Left renal pelvis (tissue), 4 donors: Measurements from ENCODE around the gene SLC5A1. TPM values are rescaled to one million over a fixed set of nuclear protein-coding genes. Genes with fewer than 3 reads are reported as not detected.

Experiments used
- DNase-seq, 4 donors: peaks; one replicate each; pipeline ENCODE4 v3.0.0-alpha.2; 2013; ENCODE audit warnings: low read depth in 4 of 4, low spot score in 3 of 4
- polyA plus RNA-seq, 4 donors: library from polyadenylated mRNA; unstranded; fragments of 120-200 nt; gene quantifications; one replicate each; pipeline ENCODE4 v1.2.1, GENCODE V29; 2013; ENCODE audit not compliant: insufficient read length in 4 of 4

The SLC5A1 gene
- polyA plus RNA-seq, 4 donors = 0.25 to 0.52 (median 0.36) TPM

- DNase-seq = no peak
Measured at GRCh38 chr22:32050678-32051515, 7.8 kb downstream of the SLC5A1 start.

GRCh38 chr22:32052244-32052643 is 9.2 kb downstream of the SLC5A1 start:
- DNase-seq = no peak

GRCh38 chr22:32052936-32053791 is 10.1 kb downstream of the SLC5A1 start:
- no peak for DNase-seq

GRCh38 chr22:32055069-32055468 is 12.0 kb downstream of the SLC5A1 start:
- no peak for DNase-seq

- DNase-seq = no peak
Measured at GRCh38 chr22:32058656-32059260, 15.7 kb downstream of the SLC5A1 start.

GRCh38 chr22:32059426-32059825 is 16.4 kb downstream of the SLC5A1 start:
- DNase-seq = no peak

DNA sequence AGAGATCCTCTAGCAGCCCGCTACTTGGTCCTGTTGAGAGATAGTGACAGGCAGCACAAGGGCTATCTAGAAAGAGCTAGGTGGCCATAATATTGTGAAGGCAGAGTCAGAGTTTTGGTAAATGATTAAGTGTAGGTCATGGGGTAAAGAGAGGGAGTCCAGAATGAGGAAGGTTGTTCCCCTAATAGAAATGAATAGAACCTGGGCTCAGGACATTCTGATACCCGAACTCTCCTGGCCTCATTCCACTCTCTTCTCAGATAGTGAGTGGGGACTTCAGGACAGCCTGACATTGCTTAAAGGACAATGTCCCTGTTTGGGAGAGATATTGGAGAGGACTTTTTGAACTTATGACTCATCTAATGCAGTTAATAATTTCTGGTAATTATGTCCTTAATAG is 20.6 kb downstream of the SLC5A1 start:
- DNase-seq = no peak

DNA sequence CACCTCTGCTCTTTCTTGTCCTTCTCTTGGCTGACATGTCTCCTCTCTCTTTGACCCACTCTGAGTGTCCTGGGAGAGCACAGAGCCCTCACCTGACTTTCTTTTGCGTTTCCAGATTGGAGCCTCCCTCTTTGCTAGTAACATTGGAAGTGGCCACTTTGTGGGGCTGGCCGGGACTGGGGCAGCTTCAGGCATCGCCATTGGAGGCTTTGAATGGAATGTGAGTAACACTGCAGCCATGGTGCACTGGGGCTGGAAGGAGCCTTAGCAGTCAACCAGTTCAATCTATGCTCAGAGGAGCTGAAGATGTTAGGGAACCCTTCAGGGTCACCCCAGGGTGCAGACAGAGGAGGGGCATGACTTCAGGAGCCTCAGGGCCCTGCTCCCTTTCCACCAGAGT is 23.8 kb downstream of the SLC5A1 start:
- no peak for DNase-seq

- no peak for DNase-seq
Measured at GRCh38 chr22:32067613-32068012, 24.6 kb downstream of the SLC5A1 start.

GRCh38 chr22:32069579-32070372 is 26.7 kb downstream of the SLC5A1 start:
- DNase-seq = no peak

DNA sequence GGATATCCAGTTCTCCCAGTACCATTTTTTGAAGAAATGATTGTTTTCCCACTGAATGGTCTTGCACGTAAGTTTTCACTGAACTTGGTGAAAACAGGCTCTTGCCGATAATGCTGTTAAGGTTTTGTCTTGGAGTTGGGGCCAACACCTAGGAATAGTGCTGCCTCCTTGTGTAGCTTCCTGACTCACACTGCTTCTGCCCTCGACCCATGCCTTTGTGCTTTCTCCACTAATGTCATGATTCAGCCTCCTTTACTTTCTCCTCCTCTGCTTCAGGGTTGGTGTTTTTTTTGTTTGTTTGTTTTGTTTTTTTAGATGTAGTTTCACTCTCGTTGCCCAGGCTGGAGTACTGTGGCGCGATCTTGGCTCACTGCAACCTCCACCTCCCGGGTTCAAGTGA is 30.2 kb downstream of the SLC5A1 start:
- no peak for DNase-seq

DNA sequence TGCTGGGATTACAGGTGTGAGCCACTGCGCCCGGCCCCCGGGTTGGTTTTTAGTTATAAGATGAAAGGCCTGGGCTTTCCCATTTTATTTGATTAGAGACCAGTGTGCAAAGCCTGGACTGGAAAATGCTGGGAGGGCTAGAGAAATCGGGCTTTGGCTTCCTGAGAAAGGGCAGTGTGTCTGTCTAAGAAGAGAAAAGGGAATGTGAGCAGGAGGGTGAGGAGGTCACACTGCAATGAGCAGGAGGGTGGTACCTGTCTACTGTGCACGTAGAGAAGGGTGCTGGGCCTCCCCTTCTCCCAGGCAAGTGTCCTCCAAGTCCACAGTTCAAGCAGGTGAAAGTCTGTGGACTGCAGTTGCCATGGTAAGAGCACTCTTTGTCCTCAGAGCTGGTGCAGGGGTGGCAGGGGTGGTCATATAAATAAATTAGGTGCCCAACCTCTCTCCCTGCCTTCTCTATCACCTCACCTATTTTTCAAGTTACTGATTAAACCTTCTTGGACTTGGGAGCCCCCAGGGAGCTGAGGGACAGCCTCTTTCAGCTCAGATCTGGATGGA is 30.8 kb downstream of the SLC5A1 start:
- DNase-seq = no peak

DNA sequence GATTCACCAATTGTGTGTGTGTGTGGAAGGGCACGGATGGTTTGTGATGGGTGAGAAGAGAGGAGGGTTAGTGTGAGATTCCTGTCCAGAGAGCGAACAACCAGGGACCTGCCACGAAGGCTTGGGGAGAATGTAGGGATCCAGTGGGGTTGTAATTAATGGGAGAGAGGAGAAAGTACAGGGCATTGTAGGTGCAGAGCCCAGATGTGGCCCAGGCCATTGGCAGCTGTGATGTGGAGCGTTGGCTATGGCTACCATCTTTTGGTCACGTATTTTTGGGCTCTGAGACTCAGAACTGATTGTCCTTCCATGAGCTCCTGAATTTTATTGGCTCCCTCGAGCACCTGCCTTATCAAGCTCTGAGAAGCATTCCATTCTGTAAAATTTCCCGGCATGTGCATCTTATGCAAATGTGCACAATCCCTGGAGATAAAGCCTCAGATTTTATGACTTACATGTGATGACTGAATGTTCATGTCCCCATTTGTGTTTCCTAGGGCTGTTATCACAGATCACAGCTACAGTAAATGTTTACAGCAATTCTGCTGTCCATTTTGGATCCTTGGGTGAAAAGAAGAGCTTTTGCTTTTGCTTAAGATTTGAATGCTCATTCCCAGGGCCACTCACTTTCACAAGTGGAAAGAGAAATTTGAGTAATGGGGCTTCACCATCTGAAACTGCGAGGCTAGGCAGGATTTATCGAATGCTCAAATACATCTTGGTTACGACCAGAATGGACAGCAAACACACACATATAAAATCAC is 33.1 kb downstream of the SLC5A1 start:
- DNase-seq = no peak

DNA sequence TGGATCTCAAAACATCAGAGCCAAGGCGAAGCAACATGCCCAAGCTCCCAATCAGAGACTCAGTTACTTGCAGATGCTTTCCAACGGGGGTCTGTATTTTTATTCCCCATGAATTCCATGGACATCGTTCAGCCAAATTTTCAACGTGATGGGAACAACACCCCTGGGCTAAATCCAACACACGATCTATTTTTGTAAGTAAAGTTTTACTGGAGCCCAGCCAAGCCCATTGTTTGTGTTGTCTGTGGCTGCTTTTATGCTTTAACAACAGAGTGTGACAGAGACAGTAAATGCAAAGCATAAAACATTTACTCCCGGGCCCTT is 33.7 kb downstream of the SLC5A1 start:
- no peak for DNase-seq

GRCh38 chr22:32077151-32077550 is 34.1 kb downstream of the SLC5A1 start:
- no peak for DNase-seq

DNA sequence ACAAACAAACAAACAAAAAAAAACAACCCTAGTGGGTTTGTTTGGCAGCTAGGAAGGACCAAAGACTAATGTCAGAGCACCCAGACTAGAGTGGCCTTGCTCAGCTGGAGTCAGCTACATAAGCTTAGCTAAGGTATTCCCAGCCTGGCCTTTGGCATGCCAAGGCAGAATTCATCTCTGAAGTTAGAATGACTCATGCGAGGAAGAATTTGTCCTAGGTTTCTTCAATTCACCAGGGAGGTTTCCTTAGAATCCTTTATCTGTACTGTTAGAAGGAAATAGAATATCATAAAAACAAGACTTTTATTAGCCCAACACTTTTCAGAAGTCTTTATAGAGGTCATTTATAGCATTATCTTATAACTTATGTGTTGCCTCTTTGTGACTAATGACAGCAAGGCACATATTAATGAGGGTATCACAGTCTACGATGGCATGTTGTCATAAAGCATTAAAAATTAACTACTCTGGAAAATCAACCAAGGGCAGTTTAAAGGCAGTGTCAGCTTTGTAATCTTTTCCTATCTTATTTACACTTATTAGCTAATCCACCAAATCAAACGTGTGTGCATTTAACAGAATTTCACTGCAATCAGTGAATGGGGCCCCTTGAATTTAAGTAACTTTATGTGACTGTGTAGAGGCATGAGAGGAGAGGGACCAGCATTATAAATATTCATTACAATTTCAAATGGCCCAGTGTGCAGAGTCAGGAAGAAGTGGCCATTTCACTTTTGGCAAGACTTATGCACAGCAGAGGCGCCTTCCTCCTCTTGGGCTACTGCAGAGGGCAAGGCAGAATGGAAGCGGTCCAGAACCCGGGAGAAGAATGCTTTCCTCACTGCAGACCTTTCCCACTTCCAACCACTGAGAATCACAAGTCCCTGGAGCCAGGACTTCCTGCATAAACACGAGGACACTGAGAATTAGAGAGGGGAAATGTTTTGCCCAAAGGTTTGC is 36.3 kb downstream of the SLC5A1 start:
- no peak for DNase-seq

DNA sequence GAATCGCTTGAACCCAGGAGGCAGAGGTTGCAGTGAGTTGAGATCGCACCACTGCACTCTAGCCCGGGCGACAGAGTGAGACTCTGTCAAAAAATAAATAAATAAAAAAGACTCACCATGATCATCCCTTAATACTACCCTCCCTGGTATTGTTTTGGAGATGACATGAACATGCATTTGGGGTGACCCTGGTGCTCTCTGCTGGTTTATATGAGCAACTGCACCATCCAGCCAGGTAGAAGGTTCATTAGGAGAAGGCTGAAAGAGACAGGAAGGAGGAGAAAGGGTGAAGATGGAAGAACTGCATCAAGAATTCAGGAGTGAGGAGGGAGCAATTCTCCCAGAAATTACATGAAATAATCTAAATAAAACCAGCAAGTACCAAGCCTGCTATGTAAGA is 37.8 kb downstream of the SLC5A1 start:
- no peak for DNase-seq

- no peak for DNase-seq
Measured at GRCh38 chr22:32082331-32082730, 39.3 kb downstream of the SLC5A1 start.

GRCh38 chr22:32083000-32083399 is 39.9 kb downstream of the SLC5A1 start:
- DNase-seq = no peak
